ENCODE data around the gene RNF152.
A peak's percentile ranks its signal among the peaks of the same experiment; 100 is the strongest.

The RNF152 gene

GRCh38 chr18:61860302-61860701, 32.5 kb downstream of the RNF152 start:
- in situ Hi-C loops (cut with HindIII; ENCODE audit: low sequenced_read_pairs) = no loop called here
- no peak for TF ChIP-seq CTCF (IDR thresholded peaks at IDR 0.05; ENCODE audit: low read depth, low read length, missing control alignments)
- H3K4me3 ChIP-seq (ENCODE audit: low read depth, low read length) = no peak overlapping the region
- no peak for DNase-seq (ENCODE audit: low read depth)

GRCh38 chr18:61859113-61859512, 33.7 kb downstream of the RNF152 start:
- in situ Hi-C loops (cut with HindIII; ENCODE audit: low sequenced_read_pairs) = no loop called here
- TF ChIP-seq CTCF (IDR thresholded peaks at IDR 0.05; ENCODE audit: low read depth, low read length, missing control alignments) = no peak
- no peak for DNase-seq (ENCODE audit: low read depth)
- H3K4me3 ChIP-seq (ENCODE audit: low read depth, low read length) = no peak overlapping the region

- no peak overlapping the region for H3K4me3 ChIP-seq (ENCODE audit: low read depth, low read length)
- no peak for DNase-seq (ENCODE audit: low read depth)
- no peak for TF ChIP-seq CTCF (IDR thresholded peaks at IDR 0.05; ENCODE audit: low read depth, low read length, missing control alignments)
- in situ Hi-C loops (cut with HindIII; ENCODE audit: low sequenced_read_pairs) = no loop called here
Observed at GRCh38 chr18:61856678-61857077, 36.1 kb downstream of the RNF152 start.

GRCh38 chr18:61855449-61856378, 37.1 kb downstream of the RNF152 start:
- in situ Hi-C loops (cut with HindIII; ENCODE audit: low sequenced_read_pairs) = no loop called here
- no peak overlapping the region for H3K4me3 ChIP-seq (ENCODE audit: low read depth, low read length)
- DNase-seq (ENCODE audit: low read depth) = no peak
- TF ChIP-seq CTCF (IDR thresholded peaks at IDR 0.05; ENCODE audit: low read depth, low read length, missing control alignments) = no peak

GRCh38 chr18:61854578-61855448, 38.0 kb downstream of the RNF152 start:
- in situ Hi-C loops (cut with HindIII; ENCODE audit: low sequenced_read_pairs) = no loop called here
- no peak for TF ChIP-seq CTCF (IDR thresholded peaks at IDR 0.05; ENCODE audit: low read depth, low read length, missing control alignments)
- no peak overlapping the region for H3K4me3 ChIP-seq (ENCODE audit: low read depth, low read length)
- DNase-seq (ENCODE audit: low read depth) = peak; percentile 68

GRCh38 chr18:61853855-61854254, 39.0 kb downstream of the RNF152 start:
- DNase-seq (ENCODE audit: low read depth) = no peak
- H3K4me3 ChIP-seq (ENCODE audit: low read depth, low read length) = no peak overlapping the region
- no peak for TF ChIP-seq CTCF (IDR thresholded peaks at IDR 0.05; ENCODE audit: low read depth, low read length, missing control alignments)
- in situ Hi-C loops (cut with HindIII; ENCODE audit: low sequenced_read_pairs) = no loop called here
